Liver (tissue), 9 donors: ENCODE results near the gene DARS1. TPM values are rescaled to one million over a fixed set of nuclear protein-coding genes. Genes with fewer than 3 reads are reported as not detected.

Experiments
- DNase-seq: peaks from one replicate; pipeline ENCODE4 v3.0.0-alpha.2; 2017; ENCODE audit warnings: low spot score
- H3K27ac ChIP-seq, 2 donors: one replicate each; pipeline ENCODE4 v1.7.0; 2013; ENCODE audit warnings: inconsistent platforms in 2 of 2, low read length in 2 of 2, control low read depth in 1 of 2, low read depth in 1 of 2, mild to moderate bottlenecking in 1 of 2
- H3K27me3 ChIP-seq, 4 donors: one replicate each; pipeline versions ENCODE4 v1.6.1 to v1.7.0; 2013; ENCODE audit warnings: low read length in 3 of 4, inconsistent platforms in 1 of 4, mild to moderate bottlenecking in 1 of 4, moderate library complexity in 1 of 4; ENCODE audit not compliant: control insufficient read depth in 4 of 4, insufficient read depth in 4 of 4
- H3K36me3 ChIP-seq, 4 donors: one replicate each; pipeline versions ENCODE4 v1.6.1 to v1.7.0; 2013; ENCODE audit warnings: low read length in 3 of 4, mild to moderate bottlenecking in 3 of 4, low read depth in 1 of 4, moderate library complexity in 1 of 4; ENCODE audit not compliant: control insufficient read depth in 4 of 4, insufficient read depth in 3 of 4
- H3K4me1 ChIP-seq, 4 donors: one replicate each; pipeline versions ENCODE4 v1.6.1 to v1.7.0; 2013; ENCODE audit warnings: low read length in 3 of 4, mild to moderate bottlenecking in 3 of 4, moderate library complexity in 1 of 4; ENCODE audit not compliant: control insufficient read depth in 4 of 4, insufficient read depth in 4 of 4
- H3K4me3 ChIP-seq, 3 donors: one replicate each; pipeline versions ENCODE4 v1.6.1 to v1.7.0; 2013; ENCODE audit warnings: low read length in 3 of 3, control low read depth in 1 of 3, low read depth in 1 of 3, mild to moderate bottlenecking in 1 of 3
- H3K9ac ChIP-seq, 2 donors: one replicate each; pipeline ENCODE4 v1.7.0; 2013; ENCODE audit warnings: low read length in 2 of 2, mild to moderate bottlenecking in 2 of 2, moderate library complexity in 2 of 2, control low read depth in 1 of 2, low read depth in 1 of 2
- H3K9me3 ChIP-seq, 4 donors: one replicate each; pipeline versions ENCODE4 v1.6.1 to v1.7.0; 2013; ENCODE audit warnings: low read length in 3 of 4; ENCODE audit not compliant: control insufficient read depth in 4 of 4
- EGR1 ChIP-seq, 2 donors: IDR thresholded peaks; 2 replicates each; pipeline ENCODE4 v1.6.1; 2016 to 2018; ENCODE audit warnings: antibody characterized with exemption in 2 of 2, low read depth in 2 of 2
- FOXA1 ChIP-seq: IDR thresholded peaks from 2 replicates; pipeline ENCODE4 v1.6.1; 2016; ENCODE audit warnings: antibody characterized with exemption
- FOXA2 ChIP-seq: IDR thresholded peaks from 2 replicates; pipeline ENCODE4 v1.6.1; 2016; ENCODE audit warnings: antibody characterized with exemption
- GABPA ChIP-seq, 2 donors: IDR thresholded peaks in 1 of 2; conservative IDR thresholded peaks in 1 of 2; 2 replicates each; pipeline ENCODE4 v1.6.1; 2016; ENCODE audit warnings: antibody characterized with exemption in 2 of 2, mild to moderate bottlenecking in 1 of 2, moderate library complexity in 1 of 2
- HNF4A ChIP-seq, 2 donors: conservative IDR thresholded peaks; 2 replicates each; pipeline ENCODE4 v1.6.1; 2016; ENCODE audit warnings: antibody characterized with exemption in 2 of 2, mild to moderate bottlenecking in 2 of 2
- JUND ChIP-seq, 2 donors: IDR thresholded peaks; 2 replicates each; pipeline ENCODE4 v1.6.1; 2016; ENCODE audit warnings: antibody characterized with exemption in 2 of 2
- NR2F2 ChIP-seq: IDR thresholded peaks from 2 replicates; pipeline ENCODE4 v1.6.1; 2016; ENCODE audit warnings: antibody characterized with exemption
- RAD21 ChIP-seq, 2 donors: IDR thresholded peaks; 2 replicates each; pipeline ENCODE4 v1.6.1; 2016; ENCODE audit warnings: antibody characterized with exemption in 2 of 2, mild to moderate bottlenecking in 2 of 2
- RXRA ChIP-seq, 2 donors: IDR thresholded peaks; 2 replicates each; pipeline ENCODE4 v1.6.1; 2017 to 2018; ENCODE audit warnings: antibody characterized with exemption in 2 of 2, mild to moderate bottlenecking in 1 of 2
- SP1 ChIP-seq: IDR thresholded peaks from 2 replicates; pipeline ENCODE4 v1.6.1; 2018; ENCODE audit warnings: antibody characterized with exemption, mild to moderate bottlenecking
- TAF1 ChIP-seq: conservative IDR thresholded peaks from 2 replicates; pipeline ENCODE4 v1.6.1; 2016; ENCODE audit warnings: antibody characterized with exemption, mild to moderate bottlenecking
- YY1 ChIP-seq: IDR thresholded peaks from 2 replicates; pipeline ENCODE4 v1.6.1; 2016; ENCODE audit warnings: antibody characterized with exemption, mild to moderate bottlenecking
- WGBS: extraction: QIAGEN DNeasy Blood & Tissue Kit; methylation state at CpG from one replicate; pipeline ENCODE4 v1.1.7; 2013; 5-methylcytosine and 5-hydroxymethylcytosine counted together
- polyA plus RNA-seq, 2 donors: library from polyadenylated mRNA; stranded (reverse) in 1 of 2; unstranded in 1 of 2; fragments of 200-250 nt in 1 of 2; fragments of >200 nt in 1 of 2; fragmentation: Nextera tagmentation in 1 of 2; extraction: Ambion mirVana in 1 of 2; gene quantifications; one replicate each; pipeline versions ENCODE4 v1.2.1 to v1.2.3, GENCODE V29; 2013 to 2015
- total RNA-seq, 2 donors: library from RNA; depleted of rRNA; stranded (reverse); fragments of >200 nt; gene quantifications; one replicate each; pipeline ENCODE4 v1.2.3, GENCODE V29; 2014
- TF ChIP-seq, protein P1 (sequence below): fragments of 150-350 bp; IDR thresholded peaks from 2 replicates; pipeline ENCODE4 v1.5.1; 2017; ENCODE audit warnings: improper control_type of control experiment, low read depth, low read length; ENCODE audit not compliant: missing input control
- TF ChIP-seq, protein P2 (sequence below): IDR thresholded peaks from 2 replicates; pipeline ENCODE4 v1.6.1; 2016; ENCODE audit warnings: antibody characterized with exemption
- TF ChIP-seq, protein P3 (sequence below): IDR thresholded peaks from 2 replicates; pipeline ENCODE4 v1.6.1; 2016; ENCODE audit warnings: antibody characterized with exemption, mild to moderate bottlenecking
- TF ChIP-seq, protein P4 (sequence below): IDR thresholded peaks from 2 replicates; pipeline ENCODE4 v1.6.1; 2016; ENCODE audit warnings: antibody characterized with exemption
- TF ChIP-seq, protein P5 (sequence below): IDR thresholded peaks from 2 replicates; pipeline ENCODE4 v1.6.1; 2016; ENCODE audit warnings: antibody characterized with exemption
- donor health status: healthy.
- donor health status: healthy.
- donor health status: healthy.
- donor health status: healthy.
- donor health status: healthy.

Gene DARS1
- total and polyA plus RNA-seq, 4 donors, result 25.0 to 44.1 (median 32.6) TPM

DNA sequence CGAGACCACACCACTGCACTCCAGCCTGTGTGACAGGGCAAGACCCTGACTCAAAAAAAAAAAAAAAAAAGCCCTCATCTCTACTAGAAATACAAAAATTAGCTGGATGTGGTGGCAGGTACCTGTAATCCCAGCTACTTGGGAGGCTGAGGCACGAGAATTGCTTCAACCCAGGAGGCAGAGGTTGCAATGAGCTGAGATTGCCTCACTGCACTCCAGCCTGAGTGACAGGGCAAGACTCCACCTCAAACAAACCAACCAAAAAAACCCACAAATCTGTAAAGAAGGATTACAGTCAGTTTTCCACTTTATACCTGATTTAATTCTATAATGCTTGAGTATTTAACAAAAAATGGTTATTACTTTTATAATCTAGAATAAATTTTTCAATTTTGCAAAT is 9.7 kb downstream of the DARS1 start:
- Histone ChIP-seq H3K36me3 (peaks cover 0 to 36% (median 19%) of the 10 kb centered on the region in 4 donors), H3K27ac (no peak overlapping the region), H3K9me3 (no peaks in the 10 kb centered on the region), H3K27me3 (no peaks in the 10 kb centered on the region), H3K4me3 (no peak overlapping the region), H3K4me1 (no peaks in the 10 kb centered on the region), H3K9ac (no peak overlapping the region)
- DNase-seq, result no peak
- WGBS, result 94% methylated on average over 2 of the region's 2 CpGs
- TF ChIP-seq, protein P1, sequence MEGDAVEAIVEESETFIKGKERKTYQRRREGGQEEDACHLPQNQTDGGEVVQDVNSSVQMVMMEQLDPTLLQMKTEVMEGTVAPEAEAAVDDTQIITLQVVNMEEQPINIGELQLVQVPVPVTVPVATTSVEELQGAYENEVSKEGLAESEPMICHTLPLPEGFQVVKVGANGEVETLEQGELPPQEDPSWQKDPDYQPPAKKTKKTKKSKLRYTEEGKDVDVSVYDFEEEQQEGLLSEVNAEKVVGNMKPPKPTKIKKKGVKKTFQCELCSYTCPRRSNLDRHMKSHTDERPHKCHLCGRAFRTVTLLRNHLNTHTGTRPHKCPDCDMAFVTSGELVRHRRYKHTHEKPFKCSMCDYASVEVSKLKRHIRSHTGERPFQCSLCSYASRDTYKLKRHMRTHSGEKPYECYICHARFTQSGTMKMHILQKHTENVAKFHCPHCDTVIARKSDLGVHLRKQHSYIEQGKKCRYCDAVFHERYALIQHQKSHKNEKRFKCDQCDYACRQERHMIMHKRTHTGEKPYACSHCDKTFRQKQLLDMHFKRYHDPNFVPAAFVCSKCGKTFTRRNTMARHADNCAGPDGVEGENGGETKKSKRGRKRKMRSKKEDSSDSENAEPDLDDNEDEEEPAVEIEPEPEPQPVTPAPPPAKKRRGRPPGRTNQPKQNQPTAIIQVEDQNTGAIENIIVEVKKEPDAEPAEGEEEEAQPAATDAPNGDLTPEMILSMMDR, result no peak
- TF ChIP-seq EGR1 (IDR thresholded peaks at IDR 0.05; ENCODE audit: low read depth in 2 of 2), result no peak
- TF ChIP-seq HNF4A (conservative IDR thresholded peaks at IDR 0.05), result no peak
- TF ChIP-seq GABPA (IDR thresholded peaks at IDR 0.05 in 1 of 2, conservative IDR thresholded peaks at IDR 0.05 in 1 of 2), result no peak
- TF ChIP-seq, protein P2, sequence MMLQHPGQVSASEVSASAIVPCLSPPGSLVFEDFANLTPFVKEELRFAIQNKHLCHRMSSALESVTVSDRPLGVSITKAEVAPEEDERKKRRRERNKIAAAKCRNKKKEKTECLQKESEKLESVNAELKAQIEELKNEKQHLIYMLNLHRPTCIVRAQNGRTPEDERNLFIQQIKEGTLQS, result no peak
- TF ChIP-seq, protein P3, sequence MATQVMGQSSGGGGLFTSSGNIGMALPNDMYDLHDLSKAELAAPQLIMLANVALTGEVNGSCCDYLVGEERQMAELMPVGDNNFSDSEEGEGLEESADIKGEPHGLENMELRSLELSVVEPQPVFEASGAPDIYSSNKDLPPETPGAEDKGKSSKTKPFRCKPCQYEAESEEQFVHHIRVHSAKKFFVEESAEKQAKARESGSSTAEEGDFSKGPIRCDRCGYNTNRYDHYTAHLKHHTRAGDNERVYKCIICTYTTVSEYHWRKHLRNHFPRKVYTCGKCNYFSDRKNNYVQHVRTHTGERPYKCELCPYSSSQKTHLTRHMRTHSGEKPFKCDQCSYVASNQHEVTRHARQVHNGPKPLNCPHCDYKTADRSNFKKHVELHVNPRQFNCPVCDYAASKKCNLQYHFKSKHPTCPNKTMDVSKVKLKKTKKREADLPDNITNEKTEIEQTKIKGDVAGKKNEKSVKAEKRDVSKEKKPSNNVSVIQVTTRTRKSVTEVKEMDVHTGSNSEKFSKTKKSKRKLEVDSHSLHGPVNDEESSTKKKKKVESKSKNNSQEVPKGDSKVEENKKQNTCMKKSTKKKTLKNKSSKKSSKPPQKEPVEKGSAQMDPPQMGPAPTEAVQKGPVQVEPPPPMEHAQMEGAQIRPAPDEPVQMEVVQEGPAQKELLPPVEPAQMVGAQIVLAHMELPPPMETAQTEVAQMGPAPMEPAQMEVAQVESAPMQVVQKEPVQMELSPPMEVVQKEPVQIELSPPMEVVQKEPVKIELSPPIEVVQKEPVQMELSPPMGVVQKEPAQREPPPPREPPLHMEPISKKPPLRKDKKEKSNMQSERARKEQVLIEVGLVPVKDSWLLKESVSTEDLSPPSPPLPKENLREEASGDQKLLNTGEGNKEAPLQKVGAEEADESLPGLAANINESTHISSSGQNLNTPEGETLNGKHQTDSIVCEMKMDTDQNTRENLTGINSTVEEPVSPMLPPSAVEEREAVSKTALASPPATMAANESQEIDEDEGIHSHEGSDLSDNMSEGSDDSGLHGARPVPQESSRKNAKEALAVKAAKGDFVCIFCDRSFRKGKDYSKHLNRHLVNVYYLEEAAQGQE, result no peak
- TF ChIP-seq JUND (IDR thresholded peaks at IDR 0.05), result no peak
- TF ChIP-seq NR2F2, result no peak
- no peak for TF ChIP-seq RAD21 (IDR thresholded peaks at IDR 0.05)
- TF ChIP-seq RXRA (IDR thresholded peaks at IDR 0.05), result no peak
- TF ChIP-seq, protein P4, sequence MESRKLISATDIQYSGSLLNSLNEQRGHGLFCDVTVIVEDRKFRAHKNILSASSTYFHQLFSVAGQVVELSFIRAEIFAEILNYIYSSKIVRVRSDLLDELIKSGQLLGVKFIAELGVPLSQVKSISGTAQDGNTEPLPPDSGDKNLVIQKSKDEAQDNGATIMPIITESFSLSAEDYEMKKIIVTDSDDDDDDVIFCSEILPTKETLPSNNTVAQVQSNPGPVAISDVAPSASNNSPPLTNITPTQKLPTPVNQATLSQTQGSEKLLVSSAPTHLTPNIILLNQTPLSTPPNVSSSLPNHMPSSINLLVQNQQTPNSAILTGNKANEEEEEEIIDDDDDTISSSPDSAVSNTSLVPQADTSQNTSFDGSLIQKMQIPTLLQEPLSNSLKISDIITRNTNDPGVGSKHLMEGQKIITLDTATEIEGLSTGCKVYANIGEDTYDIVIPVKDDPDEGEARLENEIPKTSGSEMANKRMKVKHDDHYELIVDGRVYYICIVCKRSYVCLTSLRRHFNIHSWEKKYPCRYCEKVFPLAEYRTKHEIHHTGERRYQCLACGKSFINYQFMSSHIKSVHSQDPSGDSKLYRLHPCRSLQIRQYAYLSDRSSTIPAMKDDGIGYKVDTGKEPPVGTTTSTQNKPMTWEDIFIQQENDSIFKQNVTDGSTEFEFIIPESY, result no peak
- TF ChIP-seq, protein P5, sequence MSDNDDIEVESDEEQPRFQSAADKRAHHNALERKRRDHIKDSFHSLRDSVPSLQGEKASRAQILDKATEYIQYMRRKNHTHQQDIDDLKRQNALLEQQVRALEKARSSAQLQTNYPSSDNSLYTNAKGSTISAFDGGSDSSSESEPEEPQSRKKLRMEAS, result no peak
- TF ChIP-seq TAF1, result no peak
- no peak for TF ChIP-seq FOXA1
- no peak for TF ChIP-seq FOXA2
- no peak for TF ChIP-seq YY1

DNA sequence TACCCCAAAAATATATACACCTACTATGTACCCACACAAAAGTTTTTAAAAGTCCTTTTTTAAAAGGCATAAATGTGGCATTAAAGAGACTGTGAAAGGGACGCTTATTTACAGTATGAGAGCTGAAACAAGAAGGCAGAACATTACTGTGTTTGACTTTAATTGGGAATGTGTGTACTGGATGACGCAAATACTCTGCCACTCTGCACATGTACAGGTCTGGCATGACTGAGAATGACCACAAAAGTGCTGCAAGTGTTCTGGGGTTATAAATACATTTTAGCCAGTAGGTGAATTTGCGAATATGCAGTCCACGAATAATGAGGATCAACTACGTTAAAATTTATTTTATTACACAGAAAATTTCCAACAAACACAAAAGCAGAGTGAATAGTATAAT is 11.4 kb downstream of the DARS1 start:
- Histone ChIP-seq H3K9ac (no peak overlapping the region), H3K4me3 (no peak overlapping the region), H3K36me3 (peaks cover 0 to 35% (median 13%) of the 10 kb centered on the region in 4 donors), H3K27me3 (no peaks in the 10 kb centered on the region), H3K4me1 (no peaks in the 10 kb centered on the region), H3K27ac (no peak overlapping the region), H3K9me3 (no peaks in the 10 kb centered on the region)
- 97% methylated on average over 5 of the region's 5 CpGs for WGBS
- TF ChIP-seq FOXA1, result no peak
- no peak for TF ChIP-seq RAD21 (IDR thresholded peaks at IDR 0.05)
- TF ChIP-seq, protein P4, result no peak
- TF ChIP-seq JUND (IDR thresholded peaks at IDR 0.05), result no peak
- no peak for TF ChIP-seq SP1
- no peak for TF ChIP-seq GABPA (IDR thresholded peaks at IDR 0.05 in 1 of 2, conservative IDR thresholded peaks at IDR 0.05 in 1 of 2)
- TF ChIP-seq, protein P5, result no peak
- TF ChIP-seq, protein P1, result no peak
- no peak for DNase-seq
